ENCODE measurements around the gene SORD.
"Not testable (repeated sequence)": the region's sequence is repeated elsewhere in the genome, so short reads cannot be mapped to it uniquely, and the experiment has no call there.

GRCh38 chr15:45042859-45043258 is 19.9 kb downstream of the SORD start:
- not testable (repeated sequence) for TF ChIP-seq USF1 (IDR thresholded peaks at IDR 0.05; ENCODE audit: borderline replicate concordance, extremely low read length, insufficient read depth, low read depth, low read length); CTCF (IDR thresholded peaks at IDR 0.05 in 2 of 3, conservative IDR thresholded peaks at IDR 0.05 in 1 of 3; ENCODE audit: control insufficient read depth in 2 of 3, extremely low read depth in 1 of 3, insufficient read depth in 1 of 3, low read depth in 3 of 3, low read length in 3 of 3); TCF7 (IDR thresholded peaks at IDR 0.05; ENCODE audit: borderline replicate concordance); POLR2A (IDR thresholded peaks at IDR 0.05; ENCODE audit: low read depth, low read length); ZSCAN29 (IDR thresholded peaks at IDR 0.05); CHD2 (IDR thresholded peaks at IDR 0.05; ENCODE audit: borderline replicate concordance, low read depth, low read length); PRDM15 (CRISPR knock-in tag; IDR thresholded peaks at IDR 0.05)

All from GM12878 (cell line).